GM13976 (cell line): ENCODE data around the gene IGLON5.

Experiments
- DNase-seq: peaks from one replicate; pipeline ENCODE4 v3.0.0; 2012; ENCODE audit warnings: low spot score
- in situ Hi-C: fragments of 300-500 bp; cut with MboI; formaldehyde crosslinking; loops from one replicate; pipeline ENCODE4 v1.12.0; 2022; ENCODE audit warnings: low sequenced_read_pairs, mixed read lengths, inconsistent platforms; ENCODE audit not compliant: unreplicated experiment
- TF ChIP-seq, protein P1 (sequence below): IDR thresholded peaks from 2 replicates; pipeline ENCODE4 v1.5.1; 2012; ENCODE audit warnings: borderline replicate concordance, mild to moderate bottlenecking; ENCODE audit not compliant: insufficient read depth; ENCODE audit errors: extremely low read depth, missing control alignments, control extremely low read depth

IGLON5 gene

DNA sequence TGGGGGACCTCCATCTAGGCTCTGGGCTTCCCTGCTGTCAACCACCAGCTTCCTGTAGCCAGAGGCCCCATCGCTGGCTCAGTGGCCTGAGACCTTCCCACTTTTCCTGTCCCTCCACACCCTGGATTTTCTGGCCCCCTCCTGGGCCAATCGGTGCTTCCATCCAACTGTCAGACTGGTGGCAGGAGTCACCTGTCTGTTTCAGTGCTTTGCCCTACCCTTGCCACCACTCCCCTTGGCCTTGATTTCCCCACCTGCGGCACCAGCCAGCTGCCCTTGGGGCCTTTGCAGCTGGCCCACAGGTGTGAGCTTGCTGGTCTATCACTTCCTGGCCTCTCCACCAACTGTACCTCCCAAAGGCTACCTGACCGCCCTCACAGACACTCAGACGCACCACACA, 18.0 kb downstream of the IGLON5 start:
- in situ Hi-C loops, result loop anchor here (25.0 kb wide), 1 partner anchor 333 kb away; no protein-coding TSS in a partner anchor
- TF ChIP-seq, protein P1, sequence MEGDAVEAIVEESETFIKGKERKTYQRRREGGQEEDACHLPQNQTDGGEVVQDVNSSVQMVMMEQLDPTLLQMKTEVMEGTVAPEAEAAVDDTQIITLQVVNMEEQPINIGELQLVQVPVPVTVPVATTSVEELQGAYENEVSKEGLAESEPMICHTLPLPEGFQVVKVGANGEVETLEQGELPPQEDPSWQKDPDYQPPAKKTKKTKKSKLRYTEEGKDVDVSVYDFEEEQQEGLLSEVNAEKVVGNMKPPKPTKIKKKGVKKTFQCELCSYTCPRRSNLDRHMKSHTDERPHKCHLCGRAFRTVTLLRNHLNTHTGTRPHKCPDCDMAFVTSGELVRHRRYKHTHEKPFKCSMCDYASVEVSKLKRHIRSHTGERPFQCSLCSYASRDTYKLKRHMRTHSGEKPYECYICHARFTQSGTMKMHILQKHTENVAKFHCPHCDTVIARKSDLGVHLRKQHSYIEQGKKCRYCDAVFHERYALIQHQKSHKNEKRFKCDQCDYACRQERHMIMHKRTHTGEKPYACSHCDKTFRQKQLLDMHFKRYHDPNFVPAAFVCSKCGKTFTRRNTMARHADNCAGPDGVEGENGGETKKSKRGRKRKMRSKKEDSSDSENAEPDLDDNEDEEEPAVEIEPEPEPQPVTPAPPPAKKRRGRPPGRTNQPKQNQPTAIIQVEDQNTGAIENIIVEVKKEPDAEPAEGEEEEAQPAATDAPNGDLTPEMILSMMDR, result no peak
- no peak for DNase-seq

DNA sequence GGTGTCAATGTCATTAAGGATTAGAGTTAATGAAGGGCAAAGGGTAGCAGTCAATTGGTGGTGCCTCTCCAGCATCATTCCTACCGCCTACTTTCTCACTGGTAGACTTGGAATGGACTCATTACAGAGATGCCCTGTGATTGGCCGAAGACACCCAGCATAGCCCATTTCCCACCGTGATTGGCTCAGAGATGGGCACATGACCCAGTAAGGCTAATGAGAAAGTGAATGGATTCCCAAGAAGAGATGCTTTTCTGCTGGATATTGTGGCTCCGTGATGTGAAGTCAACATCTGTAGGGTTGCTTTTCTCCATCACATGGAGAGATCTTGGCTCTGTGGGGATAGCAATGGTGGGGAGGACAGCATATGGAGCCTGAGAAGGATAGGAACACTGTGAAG, 18.9 kb downstream of the IGLON5 start:
- in situ Hi-C loops, result loop anchor here (25.0 kb wide), 1 partner anchor 332 kb away; no protein-coding TSS in a partner anchor
- TF ChIP-seq, protein P1, result no peak
- DNase-seq, result no peak

DNA sequence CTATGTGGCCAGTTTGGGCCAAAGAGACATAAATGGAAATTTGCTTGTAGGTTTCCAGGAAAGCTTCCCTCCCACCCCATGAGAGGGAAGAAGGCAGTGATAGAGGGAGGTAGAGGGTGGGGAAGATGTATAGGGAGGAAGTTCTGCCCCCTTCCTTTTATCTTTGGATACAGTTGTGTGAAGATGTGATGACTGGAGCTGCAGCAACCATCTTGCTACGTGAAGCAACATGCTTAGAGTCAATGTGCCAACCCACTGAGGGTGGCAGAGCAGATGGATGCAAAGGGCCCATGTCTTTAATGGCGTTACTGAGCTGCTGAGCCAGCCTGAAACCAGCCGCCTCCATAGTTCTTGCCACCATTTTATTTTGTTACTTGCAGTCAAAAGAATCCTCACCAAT, 19.7 kb downstream of the IGLON5 start:
- in situ Hi-C loops, result loop anchor here (25.0 kb wide), 1 partner anchor 331 kb away; no protein-coding TSS in a partner anchor
- no peak for DNase-seq

DNA sequence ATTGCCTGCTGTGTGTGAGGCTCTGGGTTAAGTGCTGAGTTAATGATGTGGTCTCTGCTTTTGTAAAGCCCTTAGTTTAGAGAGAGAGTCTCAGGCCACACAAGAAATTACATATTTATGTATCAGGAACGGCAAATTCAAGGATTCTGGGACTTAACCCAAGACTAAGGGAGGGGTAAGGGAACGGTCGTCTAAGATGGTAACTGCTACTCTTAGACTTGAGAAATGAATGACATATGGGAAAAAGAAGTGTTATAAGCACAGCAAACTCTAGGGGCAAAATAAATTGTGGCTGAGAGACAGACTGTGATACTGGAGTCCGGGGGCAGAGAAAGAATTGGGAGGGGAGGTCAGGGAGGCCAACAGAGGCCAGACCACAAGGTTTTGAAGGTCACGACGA, 20.3 kb downstream of the IGLON5 start:
- DNase-seq, result no peak
- in situ Hi-C loops, result loop anchor here (25.0 kb wide), 1 partner anchor 331 kb away; no protein-coding TSS in a partner anchor
- TF ChIP-seq, protein P1, result no peak

More for the DNA sequence above, 19.7 kb downstream of the IGLON5 start:
- TF ChIP-seq, protein P1, result no peak

DNA sequence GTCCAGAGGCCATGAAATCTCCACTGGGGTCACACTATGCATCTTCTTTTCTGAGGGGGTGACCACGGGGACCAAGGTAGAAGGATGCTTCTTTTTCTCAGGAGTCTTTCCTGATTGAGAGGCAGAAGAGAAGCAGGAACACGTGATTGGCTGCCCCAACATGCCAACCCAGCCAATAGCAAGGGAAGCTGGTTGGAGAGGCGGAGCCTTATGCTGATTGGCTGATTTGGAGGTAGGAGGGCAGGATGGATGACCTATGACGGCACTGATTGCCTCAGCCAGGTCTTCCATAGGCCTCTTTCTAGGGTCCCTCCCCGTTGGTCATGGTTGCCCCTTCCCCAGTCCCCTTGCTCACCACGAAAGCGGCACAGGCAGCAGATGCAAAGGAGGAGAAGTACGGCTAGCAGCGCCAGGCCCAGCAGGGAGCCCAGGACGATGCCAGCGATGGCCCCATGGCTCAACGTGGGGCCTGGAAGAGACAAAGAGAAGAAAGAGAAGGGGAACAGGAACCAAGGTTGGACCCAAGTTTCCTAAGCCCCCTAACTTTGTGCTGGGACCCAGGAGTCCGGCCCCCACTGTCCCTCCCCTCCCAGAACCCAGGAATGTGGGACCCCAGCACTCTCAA, 22.5 kb downstream of the IGLON5 start:
- in situ Hi-C loops, result loop anchor here (25.0 kb wide), 1 partner anchor 328 kb away; no protein-coding TSS in a partner anchor
- no peak for DNase-seq
- TF ChIP-seq, protein P1, result no peak

DNA sequence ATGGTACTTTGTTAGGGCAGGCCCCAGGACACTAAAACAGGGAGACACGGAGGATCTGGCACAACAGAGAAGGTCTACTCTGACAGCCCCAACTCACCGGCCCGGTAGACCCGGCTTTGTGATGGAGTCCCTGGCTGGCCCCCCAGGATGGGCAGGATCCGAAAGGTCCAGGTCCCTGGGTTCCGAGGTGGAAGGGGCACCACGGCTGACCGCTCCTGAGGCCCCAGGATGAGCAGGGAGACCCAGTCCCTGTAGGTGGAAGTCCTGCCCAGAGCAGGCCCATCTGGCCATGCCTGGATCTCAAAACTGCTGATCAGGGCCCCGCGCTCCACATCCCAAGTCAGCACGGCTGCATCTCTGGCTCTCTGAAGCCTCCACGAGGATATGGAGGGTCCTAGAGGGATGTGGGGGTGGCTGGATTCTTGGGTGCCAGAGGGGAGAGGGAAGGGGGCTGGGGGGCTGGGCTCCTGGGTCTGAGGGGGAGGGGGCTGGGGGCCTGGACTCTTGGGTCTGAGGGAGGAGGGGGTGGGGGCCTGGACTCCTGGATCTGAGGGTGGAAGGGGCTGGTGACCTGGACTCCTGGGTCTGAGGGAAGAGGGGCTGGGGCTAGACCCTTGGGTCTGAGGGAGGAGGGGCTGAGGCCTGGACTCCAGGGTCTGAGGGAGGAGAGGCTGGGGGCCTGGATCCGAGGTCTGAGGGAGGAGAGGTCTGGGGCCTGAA, 25.9 kb downstream of the IGLON5 start:
- DNase-seq, result no peak

More for the DNA sequence above, 25.9 kb downstream of the IGLON5 start:
- TF ChIP-seq, protein P1, result no peak
- in situ Hi-C loops, result loop anchor here (25.0 kb wide), 1 partner anchor 325 kb away; no protein-coding TSS in a partner anchor
